Endodermal cell (in vitro differentiated cells): Measurements from ENCODE around the gene BMP7. TPM values are rescaled to one million over a fixed set of nuclear protein-coding genes. Genes with fewer than 3 reads are reported as not detected.

Experiments used
- DNase-seq: peaks from one replicate; pipeline ENCODE4 v3.0.0-alpha.2; 2017
- H3K27ac ChIP-seq: 2 replicates; pipeline ENCODE4 v1.5.1; 2013; ENCODE audit warnings: mild to moderate bottlenecking, low read depth, low read length, moderate library complexity
- H3K27me3 ChIP-seq: 2 replicates; pipeline ENCODE4 v1.6.1; 2013; ENCODE audit warnings: mild to moderate bottlenecking, low read length, moderate library complexity; ENCODE audit not compliant: insufficient read depth, control insufficient read depth, poor library complexity, severe bottlenecking
- H3K36me3 ChIP-seq: 2 replicates; pipeline ENCODE4 v1.7.0; 2013; ENCODE audit warnings: mild to moderate bottlenecking, low read length, moderate library complexity; ENCODE audit not compliant: control insufficient read depth, insufficient read depth
- H3K4me1 ChIP-seq: one replicate; pipeline ENCODE4 v1.7.0; 2013; ENCODE audit warnings: low read length; ENCODE audit not compliant: control insufficient read depth, insufficient read depth
- H3K4me3 ChIP-seq: 2 replicates; pipeline ENCODE4 v1.5.1; 2013; ENCODE audit warnings: mild to moderate bottlenecking, low read length, moderate library complexity
- H3K9ac ChIP-seq: 2 replicates; pipeline ENCODE4 v1.6.1; 2013; ENCODE audit warnings: mild to moderate bottlenecking, low read length, moderate library complexity; ENCODE audit not compliant: poor library complexity, severe bottlenecking; ENCODE audit errors: extremely low read depth
- H3K9me3 ChIP-seq: 2 replicates; pipeline ENCODE4 v1.6.1; 2013; ENCODE audit warnings: mild to moderate bottlenecking, low read length, moderate library complexity; ENCODE audit not compliant: control insufficient read depth
- H3K27ac Mint-ChIP-seq: 2 replicates; pipeline ENCODE4 v1.8.0; 2020; ENCODE audit warnings: mixed read lengths
- H3K27me3 Mint-ChIP-seq: 2 replicates; pipeline ENCODE4 v1.8.0; 2021; ENCODE audit warnings: mild to moderate bottlenecking, mixed read lengths; ENCODE audit not compliant: insufficient read depth
- H3K36me3 Mint-ChIP-seq: 2 replicates; pipeline ENCODE4 v1.8.0; 2020; ENCODE audit warnings: low read depth, mixed read lengths
- H3K4me1 Mint-ChIP-seq: 2 replicates; pipeline ENCODE4 v1.8.0; 2020; ENCODE audit warnings: mixed read lengths
- H3K4me3 Mint-ChIP-seq: 2 replicates; pipeline ENCODE4 v1.8.0; 2020; ENCODE audit warnings: mild to moderate bottlenecking, moderate library complexity, mixed read lengths
- H3K9me3 Mint-ChIP-seq: 2 replicates; pipeline ENCODE4 v1.8.0; 2020; ENCODE audit warnings: mild to moderate bottlenecking, mixed read lengths
- CTCF ChIP-seq: fragments of 200-600 bp; sonication (generic); conservative IDR thresholded peaks from 2 replicates; pipeline ENCODE4 v1.5.0; 2021; ENCODE audit warnings: antibody characterized with exemption, mild to moderate bottlenecking
- WGBS, 2 experiments: methylation state at CpG; one replicate each; pipeline versions ENCODE4 v1.1.5 to v1.1.7; 2013; ENCODE audit warnings: missing lambda C conversion rate in 2 of 2, mixed read lengths in 1 of 2; ENCODE audit not compliant: insufficient coverage in 1 of 2, insufficient read length in 1 of 2; 5-methylcytosine and 5-hydroxymethylcytosine counted together
- total RNA-seq, 2 donors: library from RNA; stranded (reverse); fragmentation: NEBNext Ultra II Directional in 1 of 2; extraction: Animal tissue kit (Norgen Biotek cat#: 25700) in 1 of 2; gene quantifications; 2 replicates in 1 of 2; 3 replicates in 1 of 2; pipeline ENCODE4 v1.2.1, GENCODE V29; 2021

BMP7 gene
- total RNA-seq, 2 donors from 2014 or later: 45.6 to 49.6 TPM

GRCh38 chr20:57161478-57162361 lies 104.7 kb downstream of the BMP7 start:
- Mint-ChIP-seq H3K36me3 (peaks cover 7% of the 10 kb centered on the region), H3K4me1 (peaks cover 8% of the 10 kb centered on the region), H3K27me3 (no peaks in the 10 kb centered on the region), H3K27ac (no peak overlapping the region), H3K9me3 (peaks cover 10% of the 10 kb centered on the region), H3K4me3 (no peak overlapping the region)
- no peaks in the 10 kb centered on the region for H3K27me3 ChIP-seq
- H3K9ac ChIP-seq: no peak overlapping the region
- no peak for TF ChIP-seq CTCF
- 92 to 98% methylated on average over 19 to 25 of the region's 25 CpGs for WGBS, 2 experiments
- no peak overlapping the region for H3K4me3 ChIP-seq
- no peak overlapping the region for H3K27ac ChIP-seq
- DNase-seq: no peak
- H3K4me1 ChIP-seq: no peaks in the 10 kb centered on the region
- H3K36me3 ChIP-seq: no peaks in the 10 kb centered on the region
- peaks cover 4% of the 10 kb centered on the region for H3K9me3 ChIP-seq

DNA sequence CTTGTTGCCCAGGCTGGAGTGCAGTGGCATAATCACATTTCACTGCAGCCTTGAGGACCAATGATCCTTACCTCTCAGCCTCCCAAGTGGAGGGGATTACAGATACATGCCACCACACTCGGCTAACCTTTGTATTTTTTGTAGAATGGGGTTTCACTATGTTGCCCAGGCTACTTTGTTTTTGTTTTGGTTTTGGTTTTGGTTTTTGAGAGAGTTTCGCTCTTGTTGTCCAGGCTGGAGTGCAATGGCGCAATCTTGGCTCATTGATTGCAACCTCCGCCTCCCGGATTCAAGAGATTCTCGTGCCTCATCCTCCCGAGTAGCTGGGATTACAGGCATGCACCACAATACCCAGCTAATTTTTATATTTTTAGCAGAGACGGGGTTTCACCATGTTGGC lies 105.5 kb downstream of the BMP7 start:
- Mint-ChIP-seq H3K4me1 (peaks cover 8% of the 10 kb centered on the region), H3K27ac (no peak overlapping the region), H3K9me3 (peaks cover 10% of the 10 kb centered on the region), H3K27me3 (no peaks in the 10 kb centered on the region), H3K36me3 (peaks cover 7% of the 10 kb centered on the region), H3K4me3 (no peak overlapping the region)
- Histone ChIP-seq H3K4me3 (no peak overlapping the region), H3K9me3 (peaks cover 4% of the 10 kb centered on the region), H3K27ac (no peak overlapping the region), H3K4me1 (no peaks in the 10 kb centered on the region), H3K9ac (no peak overlapping the region), H3K27me3 (no peaks in the 10 kb centered on the region), H3K36me3 (no peaks in the 10 kb centered on the region)
- WGBS, 2 experiments: 92 to 95% methylated on average over 8 of the region's 8 CpGs
- DNase-seq: no peak
- no peak for TF ChIP-seq CTCF

DNA sequence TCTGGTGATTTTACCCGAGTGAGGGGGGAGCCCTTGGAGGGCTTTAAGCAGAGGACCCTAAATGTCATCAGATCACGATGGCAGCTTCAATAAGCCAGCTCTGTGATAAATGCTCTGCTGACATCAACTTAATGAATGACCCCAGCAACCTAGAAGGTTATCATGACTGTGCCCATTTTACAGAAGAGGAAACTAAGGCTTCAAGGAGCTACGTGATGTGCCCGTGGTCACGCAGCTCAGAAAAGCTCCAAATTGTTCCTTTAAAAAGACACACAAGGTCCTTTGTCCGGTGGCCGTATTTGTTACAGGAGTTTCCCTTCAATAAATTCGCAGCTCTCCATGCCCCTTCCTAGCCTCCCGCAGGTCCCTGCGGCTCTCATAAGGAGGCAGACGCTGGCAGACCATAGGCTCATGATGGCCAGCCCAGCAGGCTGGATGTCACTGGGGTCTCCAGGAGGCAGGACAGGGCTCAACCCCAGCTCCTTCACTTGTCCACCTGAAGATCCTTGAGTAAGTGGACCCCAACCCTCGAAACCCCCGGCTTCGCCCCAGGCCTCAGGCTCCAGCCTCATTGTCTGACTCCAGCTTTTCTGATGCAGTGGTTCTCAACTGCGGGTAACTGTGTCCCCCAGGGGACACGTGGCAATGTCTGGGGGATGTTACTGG lies 106.4 kb downstream of the BMP7 start:
- no peak overlapping the region for H3K9ac ChIP-seq
- no peak for TF ChIP-seq CTCF
- peaks cover 8% of the 10 kb centered on the region for H3K9me3 Mint-ChIP-seq
- no peaks in the 10 kb centered on the region for H3K27me3 ChIP-seq
- H3K36me3 ChIP-seq: no peaks in the 10 kb centered on the region
- H3K4me1 Mint-ChIP-seq: peaks cover 8% of the 10 kb centered on the region
- no peak overlapping the region for H3K27ac ChIP-seq
- H3K4me3 Mint-ChIP-seq: no peak overlapping the region
- WGBS, 2 experiments: 89 to 91% methylated on average over 16 of the region's 16 CpGs
- H3K4me1 ChIP-seq: no peaks in the 10 kb centered on the region
- H3K27ac Mint-ChIP-seq: no peak overlapping the region
- no peak for DNase-seq
- no peak overlapping the region for H3K4me3 ChIP-seq
- H3K9me3 ChIP-seq: peaks cover 4% of the 10 kb centered on the region
- H3K27me3 Mint-ChIP-seq: peaks cover 3% of the 10 kb centered on the region
- H3K36me3 Mint-ChIP-seq: peaks cover 3% of the 10 kb centered on the region
